DND-41 (cell line): Measurements from ENCODE around the gene ERGIC3.
A peak's percentile ranks its signal among the peaks of the same experiment; 100 is the strongest.

Experiments
- ATAC-seq: fragments of 200-7000 bp; cut with Tn5 transposase; 3 replicates; pipeline ENCODE4 v1.9.1; 2021; ENCODE audit warnings: low read depth; ENCODE audit not compliant: insufficient read depth
- DNase-seq: peaks from one replicate; pipeline ENCODE4 v3.0.0-alpha.2; 2020
- H2AFZ ChIP-seq: 2 replicates; pipeline ENCODE4 v1.6.0; 2012; ENCODE audit warnings: low read depth, low read length
- H3K27ac ChIP-seq: 2 replicates; pipeline ENCODE4 v1.5.1; 2012; ENCODE audit warnings: low read length, inconsistent platforms
- H3K27me3 ChIP-seq: fragments of 200-600 bp; sonication (generic); 2 replicates; pipeline ENCODE4 v1.6.0; 2012; ENCODE audit warnings: low read length, mild to moderate bottlenecking, inconsistent platforms; ENCODE audit not compliant: insufficient read depth, poor library complexity
- H3K36me3 ChIP-seq: 2 replicates; pipeline ENCODE4 v1.5.1; 2012; ENCODE audit warnings: low read length, inconsistent platforms; ENCODE audit not compliant: insufficient read depth
- H3K4me1 ChIP-seq: 2 replicates; pipeline ENCODE4 v1.5.1; 2012; ENCODE audit warnings: mild to moderate bottlenecking, low read length; ENCODE audit not compliant: insufficient read depth
- H3K4me2 ChIP-seq: 2 replicates; pipeline ENCODE4 v1.6.0; 2012; ENCODE audit warnings: mild to moderate bottlenecking, moderate library complexity, low read length, inconsistent platforms; ENCODE audit not compliant: insufficient read depth
- H3K4me3 ChIP-seq, 2 experiments: fragments of 200-600 bp in 1 of 2; shearing (Covaris generic) in 1 of 2; 2 replicates each; pipeline ENCODE4 v1.5.1; 2012 to 2016; ENCODE audit warnings: inconsistent platforms in 2 of 2, low read length in 2 of 2, mild to moderate bottlenecking in 2 of 2, low read depth in 1 of 2, moderate library complexity in 1 of 2
- H3K79me2 ChIP-seq: 2 replicates; pipeline ENCODE4 v1.6.0; 2012; ENCODE audit warnings: low read length, inconsistent platforms; ENCODE audit not compliant: insufficient read depth
- H3K9ac ChIP-seq: 2 replicates; pipeline ENCODE4 v1.6.0; 2012; ENCODE audit warnings: low read depth, mild to moderate bottlenecking, inconsistent platforms, low read length, moderate library complexity
- H3K9me3 ChIP-seq: 2 replicates; pipeline ENCODE4 v1.5.1; 2012; ENCODE audit warnings: low read length, moderate library complexity, mild to moderate bottlenecking, inconsistent platforms; ENCODE audit not compliant: insufficient read depth, severe bottlenecking
- H4K20me1 ChIP-seq: 2 replicates; pipeline ENCODE4 v1.6.0; 2012; ENCODE audit warnings: low read length; ENCODE audit not compliant: insufficient read depth
- CTCF ChIP-seq: IDR thresholded peaks from 2 replicates; pipeline ENCODE4 v1.5.1; 2012; ENCODE audit warnings: borderline replicate concordance, low read length, moderate library complexity, mild to moderate bottlenecking; ENCODE audit not compliant: poor library complexity, severe bottlenecking; ENCODE audit errors: extremely low read depth
- EZH2 ChIP-seq: IDR thresholded peaks from 3 replicates; pipeline ENCODE4 v1.6.1; 2012; ENCODE audit warnings: borderline replicate concordance, low read depth, mild to moderate bottlenecking, moderate library complexity, low read length, inconsistent platforms; ENCODE audit not compliant: severe bottlenecking

Gene ERGIC3

GRCh38 chr20:35602851-35603495, 61.1 kb downstream of the ERGIC3 start:
- H3K36me3 ChIP-seq: no peaks in the 10 kb centered on the region
- TF ChIP-seq CTCF: no peak
- TF ChIP-seq EZH2: no peak
- no peak overlapping the region for H3K9ac ChIP-seq
- no peaks in the 10 kb centered on the region; the same call in 1 of the 2 replicates for H4K20me1 ChIP-seq
- H3K79me2 ChIP-seq: no peaks in the 10 kb centered on the region
- no peak overlapping the region for H3K4me2 ChIP-seq
- no peaks in the 10 kb centered on the region for H3K4me1 ChIP-seq
- no peak overlapping the region for H2AFZ ChIP-seq
- no peaks in the 10 kb centered on the region for H3K27me3 ChIP-seq
- no peak overlapping the region for H3K4me3 ChIP-seq
- DNase-seq (no peak), ATAC-seq (no peak)
- no peaks in the 10 kb centered on the region for H3K9me3 ChIP-seq
- no peak overlapping the region for H3K27ac ChIP-seq

- no peaks in the 10 kb centered on the region for H3K36me3 ChIP-seq
- H3K4me1 ChIP-seq: no peaks in the 10 kb centered on the region
- H3K27ac ChIP-seq: no peak overlapping the region
- no peak overlapping the region for H3K9ac ChIP-seq
- no peaks in the 10 kb centered on the region for H4K20me1 ChIP-seq
- TF ChIP-seq EZH2 (no peak), CTCF (no peak)
- no peak overlapping the region for H3K4me3 ChIP-seq
- no peaks in the 10 kb centered on the region for H3K79me2 ChIP-seq
- DNase-seq (no peak), ATAC-seq (no peak)
- H2AFZ ChIP-seq: no peak overlapping the region
- H3K27me3 ChIP-seq: no peaks in the 10 kb centered on the region
- H3K4me2 ChIP-seq: no peak overlapping the region
- H3K9me3 ChIP-seq: no peaks in the 10 kb centered on the region
These were observed 62.0 kb downstream of the ERGIC3 start for GRCh38 chr20:35603695-35604448.

- H3K27ac ChIP-seq: no peak overlapping the region
- H3K9me3 ChIP-seq: no peaks in the 10 kb centered on the region
- no peaks in the 10 kb centered on the region for H3K79me2 ChIP-seq
- no peak overlapping the region for H3K4me2 ChIP-seq
- no peak overlapping the region for H3K4me3 ChIP-seq
- H3K27me3 ChIP-seq: no peaks in the 10 kb centered on the region
- no peaks in the 10 kb centered on the region for H4K20me1 ChIP-seq
- TF ChIP-seq EZH2 (no peak), CTCF (peak; percentile 44)
- H3K36me3 ChIP-seq: no peaks in the 10 kb centered on the region
- 0 out of 3 replicates have a peak, but pooled peaks have one; percentile 12 for ATAC-seq
- no peak overlapping the region for H2AFZ ChIP-seq
- H3K4me1 ChIP-seq: no peaks in the 10 kb centered on the region
- DNase-seq: no peak
- H3K9ac ChIP-seq: no peak overlapping the region
These were observed 62.5 kb downstream of the ERGIC3 start for GRCh38 chr20:35604449-35604747.
